8988T (cell line): Measurements from ENCODE around the gene CFAP45.

Source experiments
- DNase-seq: peaks from one replicate; pipeline ENCODE4 v3.0.0; 2011

The CFAP45 gene

GRCh38 chr1:159849626-159850366, 50.2 kb downstream of the CFAP45 start:
- no peak for DNase-seq

- DNase-seq: no peak
These were observed 51.6 kb downstream of the CFAP45 start for GRCh38 chr1:159848326-159848725.

- no peak for DNase-seq
These were observed 52.7 kb downstream of the CFAP45 start for GRCh38 chr1:159847231-159847630.

GRCh38 chr1:159845751-159846629, 54.0 kb downstream of the CFAP45 start:
- DNase-seq: no peak

GRCh38 chr1:159843459-159843858, 56.5 kb downstream of the CFAP45 start:
- DNase-seq: no peak

- no peak for DNase-seq
These were observed 58.2 kb downstream of the CFAP45 start for GRCh38 chr1:159841749-159842148.

- DNase-seq: no peak
These were observed 60.7 kb downstream of the CFAP45 start for GRCh38 chr1:159839116-159839849.

- no peak for DNase-seq
These were observed 61.2 kb downstream of the CFAP45 start for GRCh38 chr1:159838715-159839114.

GRCh38 chr1:159835862-159836525, 64.0 kb downstream of the CFAP45 start:
- no peak for DNase-seq

- no peak for DNase-seq
These were observed 64.6 kb downstream of the CFAP45 start for GRCh38 chr1:159835356-159835755.

GRCh38 chr1:159832309-159832708, 67.7 kb downstream of the CFAP45 start:
- no peak for DNase-seq

- no peak for DNase-seq
These were observed 68.4 kb downstream of the CFAP45 start for GRCh38 chr1:159831412-159832141.

GRCh38 chr1:159830722-159831121, 69.2 kb downstream of the CFAP45 start:
- no peak for DNase-seq

GRCh38 chr1:159829822-159830465, 70.0 kb downstream of the CFAP45 start:
- no peak for DNase-seq

- peak; percentile 40 for DNase-seq
These were observed 70.7 kb downstream of the CFAP45 start for GRCh38 chr1:159829273-159829634.

- DNase-seq: no peak
These were observed 71.2 kb downstream of the CFAP45 start for GRCh38 chr1:159828581-159829272.

- DNase-seq: no peak
These were observed 71.8 kb downstream of the CFAP45 start for GRCh38 chr1:159828176-159828575.

GRCh38 chr1:159827549-159827948, 72.4 kb downstream of the CFAP45 start:
- DNase-seq: no peak

- no peak for DNase-seq
These were observed 72.9 kb downstream of the CFAP45 start for GRCh38 chr1:159827102-159827490.

- no peak for DNase-seq
These were observed 73.4 kb downstream of the CFAP45 start, which contains the start of gene SLAMF8 for GRCh38 chr1:159826441-159827101. SLAMF8 (plus strand) TSS chr1:159826873; CDS start chr1:159826899, 26 bp downstream.
